H1 (cell line): ENCODE results near the gene PIK3C2G. TPM values are rescaled to one million over a fixed set of nuclear protein-coding genes. Genes with fewer than 3 reads are reported as not detected.

Experiments used
- CTCF ChIA-PET: fragments of 300-600 bp; sonication (Branson Sonifier 250); formaldehyde crosslinking; loops from one replicate; lab custom pipeline; 2021; ENCODE audit not compliant: partially characterized antibody; lab: Charles Lee
- POLR2A ChIA-PET: fragments of 300-600 bp; sonication (Branson Sonifier 250); formaldehyde crosslinking; loops from one replicate; lab custom pipeline; 2021; ENCODE audit warnings: inconsistent platforms; ENCODE audit not compliant: partially characterized antibody; lab: Charles Lee
- DNase-seq, 2 experiments: peaks; one replicate each; pipeline versions ENCODE4 v3.0.0 to v3.0.0-alpha.2; 2010 to 2022; ENCODE audit warnings: low spot score in 2 of 2, low read depth in 1 of 2, mixed read lengths in 1 of 2
- FAIRE-seq: peaks from 2 replicates; lab custom pipeline; 2011; peaks lifted over from hg19 to GRCh38; lab: Jason Lieb, UNC
- H2AFZ ChIP-seq: 2 replicates; pipeline ENCODE4 v1.8.1; 2012; ENCODE audit warnings: low read length, inconsistent platforms
- H2AK5ac ChIP-seq: 2 replicates; pipeline ENCODE4 v1.6.1; 2013; ENCODE audit warnings: low read depth, low read length
- H2BK120ac ChIP-seq: replicated peaks from 2 replicates; pipeline ENCODE3; 2013; ENCODE audit warnings: low read depth, low read length, inconsistent platforms
- H2BK12ac ChIP-seq: 2 replicates; pipeline ENCODE4 v1.6.1; 2013; ENCODE audit warnings: low read depth, low read length
- H2BK15ac ChIP-seq: 2 replicates; pipeline ENCODE4 v1.6.1; 2013; ENCODE audit warnings: low read length
- H2BK20ac ChIP-seq: 2 replicates; pipeline ENCODE4 v1.6.1; 2013; ENCODE audit warnings: low read length
- H2BK5ac ChIP-seq: 2 replicates; pipeline ENCODE4 v1.6.1; 2013; ENCODE audit warnings: low read depth, low read length
- H3K14ac ChIP-seq: 2 replicates; pipeline ENCODE4 v1.6.1; 2013; ENCODE audit warnings: inconsistent platforms; ENCODE audit not compliant: insufficient read length
- H3K18ac ChIP-seq: 2 replicates; pipeline ENCODE4 v1.6.1; 2013; ENCODE audit warnings: low read length; ENCODE audit errors: extremely low read depth
- H3K23ac ChIP-seq: 2 replicates; pipeline ENCODE4 v1.6.1; 2013; ENCODE audit warnings: inconsistent platforms; ENCODE audit not compliant: insufficient read length
- H3K23me2 ChIP-seq: 2 replicates; pipeline ENCODE4 v1.6.1; 2013; ENCODE audit warnings: low read depth, low read length
- H3K27ac ChIP-seq: 2 replicates; pipeline ENCODE4 v1.6.1; 2011; ENCODE audit warnings: low read depth, low read length, inconsistent platforms
- H3K27me3 ChIP-seq, 4 experiments: replicated peaks in 1 of 4; 1 replicate in 1 of 4; 2 replicates in 3 of 4; pipeline versions ENCODE4 v1.6.1 to v1.8.1; 2011 to 2013; ENCODE audit warnings: low read length in 3 of 4, mild to moderate bottlenecking in 3 of 4, inconsistent platforms in 2 of 4, mixed read lengths in 2 of 4, moderate library complexity in 1 of 4; ENCODE audit not compliant: control insufficient read depth in 3 of 4, insufficient read depth in 3 of 4; ENCODE audit errors: extremely low read depth in 1 of 4
- H3K36me3 ChIP-seq, 4 experiments: 2 replicates each; pipeline versions ENCODE4 v1.6.1 to v1.8.1; 2011 to 2013; ENCODE audit warnings: mild to moderate bottlenecking in 4 of 4, low read length in 3 of 4, moderate library complexity in 2 of 4, control low read depth in 1 of 4, inconsistent platforms in 1 of 4; ENCODE audit not compliant: insufficient read depth in 4 of 4, control insufficient read depth in 2 of 4
- H3K4ac ChIP-seq: replicated peaks from 2 replicates; pipeline ENCODE3; 2013; ENCODE audit warnings: low read length, low read depth, mixed read lengths, inconsistent platforms; ENCODE audit not compliant: insufficient read length
- H3K4me1 ChIP-seq, 4 experiments: replicated peaks in 1 of 4; 1 replicate in 1 of 4; 2 replicates in 3 of 4; pipeline versions ENCODE4 v1.6.1 to v1.8.1; 2011 to 2013; ENCODE audit warnings: low read length in 3 of 4, inconsistent platforms in 2 of 4, mixed read lengths in 1 of 4; ENCODE audit not compliant: insufficient read depth in 4 of 4, control insufficient read depth in 3 of 4
- H3K4me2 ChIP-seq, 2 experiments: 2 replicates each; pipeline versions ENCODE4 v1.6.1 to v1.8.1; 2011 to 2013; ENCODE audit warnings: low read depth in 2 of 2, low read length in 2 of 2, control low read depth in 1 of 2, inconsistent platforms in 1 of 2, mild to moderate bottlenecking in 1 of 2; ENCODE audit not compliant: insufficient read depth in 1 of 2
- H3K4me3 ChIP-seq, 4 experiments: fragments of 200-600, 300-600 bp in 1 of 4; sonication (generic), shearing (Covaris generic), sonication (Bioruptor Twin) in 1 of 4; 2 replicates each; pipeline versions ENCODE4 v1.5.1 to v1.8.1; 2011 to 2016; ENCODE audit warnings: low read length in 4 of 4, low read depth in 3 of 4, control low read depth in 2 of 4, inconsistent platforms in 2 of 4, mild to moderate bottlenecking in 2 of 4, mixed read lengths in 1 of 4, moderate library complexity in 1 of 4; ENCODE audit not compliant: insufficient read depth in 2 of 4; ENCODE audit errors: extremely low read depth in 1 of 4
- H3K56ac ChIP-seq: replicated peaks from 2 replicates; pipeline ENCODE3; 2013; ENCODE audit warnings: low read depth, mild to moderate bottlenecking, mixed read lengths, low read length, inconsistent platforms; ENCODE audit not compliant: insufficient read length
- H3K79me1 ChIP-seq: 2 replicates; pipeline ENCODE4 v1.6.1; 2013; ENCODE audit warnings: low read depth, low read length, control low read depth
- H3K79me2 ChIP-seq, 2 experiments: 2 replicates each; pipeline versions ENCODE4 v1.6.1 to v1.8.1; 2012 to 2013; ENCODE audit warnings: low read length in 2 of 2, mild to moderate bottlenecking in 2 of 2, inconsistent platforms in 1 of 2; ENCODE audit not compliant: insufficient read depth in 2 of 2, control insufficient read depth in 1 of 2
- H3K9ac ChIP-seq, 4 experiments: replicated peaks in 1 of 4; 1 replicate in 1 of 4; 2 replicates in 3 of 4; pipeline versions ENCODE4 v1.6.1 to v1.8.1; 2011 to 2013; ENCODE audit warnings: low read depth in 3 of 4, low read length in 3 of 4, control low read depth in 2 of 4, mild to moderate bottlenecking in 2 of 4, moderate library complexity in 2 of 4, inconsistent platforms in 1 of 4; ENCODE audit errors: extremely low read depth in 1 of 4
- H3K9me3 ChIP-seq, 2 experiments: 2 replicates each; pipeline versions ENCODE4 v1.6.1 to v1.8.1; 2012 to 2013; ENCODE audit warnings: mild to moderate bottlenecking in 2 of 2, moderate library complexity in 2 of 2, control low read depth in 1 of 2, inconsistent platforms in 1 of 2, low read depth in 1 of 2, low read length in 1 of 2, mixed read lengths in 1 of 2; ENCODE audit not compliant: insufficient read depth in 2 of 2
- H4K20me1 ChIP-seq, 2 experiments: replicated peaks in 1 of 2; 2 replicates each; pipeline versions ENCODE3 to v1.8.1; 2011 to 2013; ENCODE audit warnings: inconsistent platforms in 2 of 2, low read length in 2 of 2, mild to moderate bottlenecking in 1 of 2; ENCODE audit not compliant: insufficient read depth in 2 of 2, control insufficient read depth in 1 of 2
- H4K5ac ChIP-seq: 2 replicates; pipeline ENCODE4 v1.6.1; 2013; ENCODE audit warnings: low read length, low read depth, mixed read lengths, inconsistent platforms; ENCODE audit not compliant: insufficient read length
- H4K8ac ChIP-seq: 2 replicates; pipeline ENCODE4 v1.8.0; 2013; ENCODE audit warnings: mild to moderate bottlenecking, moderate library complexity, low read length, inconsistent platforms; ENCODE audit not compliant: insufficient read depth; ENCODE audit errors: extremely low read depth
- H4K91ac ChIP-seq: replicated peaks from 2 replicates; pipeline ENCODE3; 2013; ENCODE audit warnings: low read length, mixed read lengths, inconsistent platforms; ENCODE audit not compliant: insufficient read length
- BACH1 ChIP-seq: IDR thresholded peaks from 2 replicates; pipeline ENCODE4 v1.6.1; 2012; ENCODE audit warnings: low read length, improper control_type of control experiment
- CEBPB ChIP-seq: IDR thresholded peaks from 2 replicates; pipeline ENCODE4 v1.6.1; 2012; ENCODE audit warnings: low read depth, low read length
- GABPA ChIP-seq: IDR thresholded peaks from 2 replicates; pipeline ENCODE4 v1.6.1; 2011; ENCODE audit warnings: mild to moderate bottlenecking, low read length, moderate library complexity, borderline replicate concordance; ENCODE audit not compliant: insufficient read depth
- HDAC6 ChIP-seq: IDR thresholded peaks from one replicate; pipeline ENCODE4 v1.7.1; 2012; ENCODE audit warnings: low read depth, mild to moderate bottlenecking, inconsistent platforms, low read length, moderate library complexity
- MAFK ChIP-seq: IDR thresholded peaks from 2 replicates; pipeline ENCODE4 v1.6.1; 2012; ENCODE audit warnings: low read depth, mild to moderate bottlenecking, improper control_type of control experiment, low read length
- NRF1 ChIP-seq: IDR thresholded peaks from 2 replicates; pipeline ENCODE4 v1.6.1; 2011; ENCODE audit warnings: mild to moderate bottlenecking, low read depth, low read length, improper control_type of control experiment
- TAF1 ChIP-seq: IDR thresholded peaks from 2 replicates; pipeline ENCODE4 v1.6.1; 2011; ENCODE audit warnings: mild to moderate bottlenecking, low read depth, low read length
- USF2 ChIP-seq: IDR thresholded peaks from 2 replicates; pipeline ENCODE4 v1.6.1; 2011; ENCODE audit warnings: low read length, improper control_type of control experiment
- ZNF274 ChIP-seq: IDR thresholded peaks from 2 replicates; pipeline ENCODE4 v1.7.0; 2012; ENCODE audit warnings: low read length, borderline replicate concordance; ENCODE audit errors: extremely low read depth
- WGBS, 2 experiments: shearing (Covaris generic) in 1 of 2; methylation state at CpG; one replicate each; pipeline versions ENCODE4 v1.1.6 to v1.1.7; 2013 to 2015; ENCODE audit warnings: low lambda C conversion rate in 2 of 2, mixed read lengths in 2 of 2, inconsistent platforms in 1 of 2, low coverage in 1 of 2, missing lambda C conversion rate in 1 of 2; ENCODE audit not compliant: insufficient replicate concordance in 2 of 2, insufficient coverage in 1 of 2, insufficient read length in 1 of 2; ENCODE audit errors: extremely low coverage in 1 of 2, missing lambda C conversion rate in 1 of 2; 5-methylcytosine and 5-hydroxymethylcytosine counted together
- polyA plus RNA-seq, 7 experiments: library from polyadenylated mRNA; depleted of rRNA in 3 of 7; stranded (reverse) in 5 of 7; unstranded in 2 of 7; fragments of >200 nt in 5 of 7; fragments of 200-250 nt in 2 of 7; gene quantifications; 1 replicate in 5 of 7; 2 replicates in 1 of 7; 4 replicates in 1 of 7; pipeline versions ENCODE4 v1.2.1 to v1.2.3, GENCODE V29; 2011 to 2013; ENCODE audit warnings: missing spikeins in 2 of 7, mixed read lengths in 2 of 7
- total RNA-seq: library from RNA; stranded (reverse); fragmentation: NEBNext Ultra II Directional; extraction: Animal tissue kit (Norgen Biotek cat#: 25700); gene quantifications from 2 replicates; pipeline ENCODE4 v1.2.1, GENCODE V29; 2021
- TF ChIP-seq, protein P1 (sequence below): IDR thresholded peaks from 2 replicates; pipeline ENCODE4 v1.6.1; 2012; ENCODE audit warnings: low read length, inconsistent platforms

PIK3C2G gene
- total and polyA plus RNA-seq, 2 of the 8 experiments (the other 6 are each of a cell fraction or from before 2014, with no cell fraction given), result not detected

DNA sequence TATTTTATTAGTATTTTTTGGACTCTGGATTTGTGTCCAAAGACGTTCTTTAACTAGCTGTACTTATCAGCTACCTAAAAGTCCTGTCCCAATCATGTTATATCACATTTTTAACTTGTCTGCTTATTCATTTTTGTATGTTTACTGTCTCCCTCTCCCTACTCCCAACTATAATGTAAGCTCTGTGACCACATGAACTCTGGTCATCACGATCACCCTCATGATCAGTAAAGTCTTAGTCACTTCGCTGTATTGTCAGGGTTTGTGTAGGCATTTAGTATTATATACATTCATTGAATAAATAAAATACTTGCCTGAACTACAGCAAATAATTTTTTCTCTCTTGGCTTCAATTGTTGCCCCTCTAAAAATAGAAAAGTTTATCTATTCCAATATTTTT lies 211.0 kb downstream of the PIK3C2G start:
- Histone ChIP-seq H3K4me1 (no peaks in the 10 kb centered on the region), H2BK12ac (no peak overlapping the region), H3K9ac (no peak overlapping the region), H3K4me3 (no peak overlapping the region), H3K4me2 (no peak overlapping the region), H4K91ac (no peak overlapping the region), H2BK120ac (no peak overlapping the region), H3K4ac (no peak overlapping the region), H2AK5ac (no peak overlapping the region), H3K14ac (no peak overlapping the region), H4K20me1 (no peaks in the 10 kb centered on the region), H2AFZ (no peak overlapping the region), H2BK20ac (no peak overlapping the region), H3K23ac (no peak overlapping the region), H3K9me3 (no peaks in the 10 kb centered on the region), H3K23me2 (no peaks in the 10 kb centered on the region; the same call in 1 of the 2 replicates), H4K5ac (no peak overlapping the region), H3K36me3 (no peaks in the 10 kb centered on the region), H3K56ac (no peak overlapping the region), H3K27ac (no peak overlapping the region), H4K8ac (no peak overlapping the region), H3K18ac (no peak overlapping the region), H3K79me1 (no peaks in the 10 kb centered on the region), H2BK15ac (no peak overlapping the region), H2BK5ac (no peak overlapping the region), H3K27me3 (no peaks in the 10 kb centered on the region; a peak in 1 of 7 replicates), H3K79me2 (no peaks in the 10 kb centered on the region)
- CTCF ChIA-PET, result no interaction called here
- DNase-seq (no peak), FAIRE-seq (no peak)
- 88% methylated on average over 3 of the region's 3 CpGs; no CpG with 5 or more reads in 1 of the 2 experiments for WGBS, 2 experiments
- POLR2A ChIA-PET, result no interaction called here
- TF ChIP-seq NRF1 (no peak), CEBPB (no peak), ZNF274 (no peak), MAFK (no peak), USF2 (no peak), HDAC6 (no peak), BACH1 (no peak), TAF1 (no peak), GABPA (no peak)
- TF ChIP-seq, protein P1, sequence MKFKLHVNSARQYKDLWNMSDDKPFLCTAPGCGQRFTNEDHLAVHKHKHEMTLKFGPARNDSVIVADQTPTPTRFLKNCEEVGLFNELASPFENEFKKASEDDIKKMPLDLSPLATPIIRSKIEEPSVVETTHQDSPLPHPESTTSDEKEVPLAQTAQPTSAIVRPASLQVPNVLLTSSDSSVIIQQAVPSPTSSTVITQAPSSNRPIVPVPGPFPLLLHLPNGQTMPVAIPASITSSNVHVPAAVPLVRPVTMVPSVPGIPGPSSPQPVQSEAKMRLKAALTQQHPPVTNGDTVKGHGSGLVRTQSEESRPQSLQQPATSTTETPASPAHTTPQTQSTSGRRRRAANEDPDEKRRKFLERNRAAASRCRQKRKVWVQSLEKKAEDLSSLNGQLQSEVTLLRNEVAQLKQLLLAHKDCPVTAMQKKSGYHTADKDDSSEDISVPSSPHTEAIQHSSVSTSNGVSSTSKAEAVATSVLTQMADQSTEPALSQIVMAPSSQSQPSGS, result no peak
